GM04504 (cell line): ENCODE data around the gene LMNA.
"Not testable (repeated sequence)": the region's sequence is repeated elsewhere in the genome, so short reads cannot be mapped to it uniquely, and the experiment has no call there.

ENCODE experiments used
- DNase-seq: peaks from one replicate; pipeline ENCODE4 v3.0.0-alpha.2; 2012; ENCODE audit warnings: low read depth

Gene LMNA

GRCh38 chr1:156164125-156164831, 49.8 kb downstream of the LMNA start:
- DNase-seq = no peak

DNA sequence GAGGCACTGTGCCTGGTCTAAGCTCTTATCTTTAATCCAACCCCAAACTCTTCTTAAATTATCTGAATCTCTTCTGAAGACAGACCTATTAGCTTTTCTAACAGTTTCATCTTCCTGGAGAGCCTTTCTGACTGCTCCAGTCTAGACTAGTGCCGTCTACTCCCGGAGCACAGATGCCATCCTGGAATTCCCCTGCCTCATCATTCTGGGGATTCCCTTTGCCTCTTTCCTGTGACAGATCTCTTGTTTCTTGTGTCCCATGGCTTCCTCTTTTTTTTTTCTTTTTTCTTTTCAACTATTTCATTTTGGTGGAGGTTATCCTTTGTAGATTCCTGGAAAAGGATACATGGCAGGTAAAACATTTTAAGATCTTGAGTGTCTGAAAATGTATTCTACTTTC, 50.6 kb downstream of the LMNA start:
- no peak for DNase-seq

- DNase-seq = no peak
Measured at GRCh38 chr1:156167536-156167935, 53.0 kb downstream of the LMNA start.

DNA sequence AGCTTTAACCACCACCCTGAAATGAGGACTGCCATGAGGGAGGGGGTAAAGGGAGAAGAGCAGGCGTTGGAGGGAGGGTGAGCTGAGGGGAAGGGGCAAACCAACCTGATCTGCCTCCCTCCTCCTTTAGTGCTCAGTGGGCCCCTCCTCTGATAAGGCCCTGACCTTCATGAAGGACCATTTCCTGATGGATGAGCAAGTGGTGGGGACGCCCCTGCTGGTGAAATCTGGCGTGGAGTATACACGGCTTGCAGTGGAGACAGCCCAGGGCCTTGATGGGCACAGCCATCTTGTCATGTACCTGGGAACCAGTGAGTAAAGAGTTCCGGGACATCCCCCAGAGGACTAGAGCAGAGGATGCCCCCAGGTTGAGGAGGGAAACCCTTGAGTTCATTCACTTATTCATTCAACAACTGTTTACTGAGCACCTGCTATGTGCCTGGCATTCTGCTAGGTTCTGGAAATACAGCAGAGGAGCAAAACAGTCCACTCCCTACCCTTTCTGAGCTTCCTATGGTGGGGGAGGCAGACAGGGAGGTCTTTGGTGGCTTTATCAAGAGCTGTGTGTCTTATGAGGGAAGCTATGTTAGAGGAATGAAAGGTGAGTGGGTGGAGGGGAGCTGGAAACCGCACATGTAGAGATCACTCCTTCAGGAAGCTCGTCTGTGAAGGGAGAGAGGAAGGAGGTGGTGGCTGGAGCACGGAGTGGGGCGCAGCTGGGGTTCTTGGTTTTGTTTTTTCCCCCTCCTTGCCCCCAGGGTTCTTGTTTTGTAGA, 58.4 kb downstream of the LMNA start:
- no peak for DNase-seq

- DNase-seq = no peak
Measured at GRCh38 chr1:156176610-156177210, 62.2 kb downstream of the LMNA start.

DNA sequence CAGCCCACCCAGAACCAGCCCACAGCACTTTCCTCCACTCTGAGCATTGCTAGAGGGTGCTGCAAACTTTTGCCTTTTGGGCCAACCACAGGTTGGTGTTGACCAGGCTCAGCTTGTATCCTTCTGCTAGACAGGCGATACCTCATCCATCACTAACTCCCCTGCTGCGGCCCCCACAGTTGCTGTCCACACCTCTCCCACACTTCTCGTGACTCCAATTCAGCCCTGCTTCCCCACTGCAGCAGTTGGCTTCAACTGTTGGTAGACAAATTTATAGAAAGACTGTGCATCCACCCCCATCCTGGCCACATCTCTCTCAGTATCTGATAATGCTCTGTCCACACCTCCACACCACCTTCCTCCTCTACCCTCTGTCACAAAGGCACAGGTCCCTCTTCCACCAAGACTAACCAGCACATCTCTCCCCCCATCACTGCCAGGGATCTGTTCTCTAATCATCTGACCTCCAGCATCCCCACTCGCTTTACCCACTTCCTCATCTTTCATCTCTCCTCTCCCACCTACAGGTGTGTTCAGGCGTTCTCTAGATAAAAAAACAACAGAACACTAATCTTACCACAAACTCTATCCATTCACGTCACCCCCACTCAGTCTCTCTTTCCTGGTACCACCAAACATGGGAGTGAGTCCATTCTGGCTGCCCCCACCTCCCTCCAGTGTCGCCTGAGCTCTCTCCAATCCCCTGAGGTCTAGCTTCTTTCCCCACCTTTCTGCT, 63.6 kb downstream of the LMNA start:
- no peak for DNase-seq

DNA sequence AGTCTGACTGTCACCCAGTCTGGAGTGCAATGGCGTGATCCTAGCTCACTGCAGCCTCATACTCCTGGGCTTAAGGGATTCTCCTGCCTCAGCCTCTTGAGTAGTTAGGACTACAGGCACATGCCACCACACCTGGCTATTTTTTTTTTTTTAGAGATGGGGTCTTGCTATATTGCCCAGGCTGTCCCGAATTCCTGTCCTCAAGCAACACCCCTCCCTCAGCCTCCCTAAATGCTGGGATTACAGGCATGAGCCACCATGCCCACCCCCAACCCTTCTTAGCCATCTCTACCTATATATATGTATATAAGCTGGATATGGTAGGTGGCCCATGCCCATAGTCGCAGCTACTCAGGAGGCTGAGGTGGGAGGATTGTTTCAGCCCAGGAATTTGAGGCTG, 66.0 kb downstream of the LMNA start:
- DNase-seq = no peak

GRCh38 chr1:156181391-156181924, 66.9 kb downstream of the LMNA start:
- DNase-seq = not testable (repeated sequence)

GRCh38 chr1:156182010-156182779, 67.7 kb downstream of the LMNA start:
- DNase-seq = not testable (repeated sequence)

DNA sequence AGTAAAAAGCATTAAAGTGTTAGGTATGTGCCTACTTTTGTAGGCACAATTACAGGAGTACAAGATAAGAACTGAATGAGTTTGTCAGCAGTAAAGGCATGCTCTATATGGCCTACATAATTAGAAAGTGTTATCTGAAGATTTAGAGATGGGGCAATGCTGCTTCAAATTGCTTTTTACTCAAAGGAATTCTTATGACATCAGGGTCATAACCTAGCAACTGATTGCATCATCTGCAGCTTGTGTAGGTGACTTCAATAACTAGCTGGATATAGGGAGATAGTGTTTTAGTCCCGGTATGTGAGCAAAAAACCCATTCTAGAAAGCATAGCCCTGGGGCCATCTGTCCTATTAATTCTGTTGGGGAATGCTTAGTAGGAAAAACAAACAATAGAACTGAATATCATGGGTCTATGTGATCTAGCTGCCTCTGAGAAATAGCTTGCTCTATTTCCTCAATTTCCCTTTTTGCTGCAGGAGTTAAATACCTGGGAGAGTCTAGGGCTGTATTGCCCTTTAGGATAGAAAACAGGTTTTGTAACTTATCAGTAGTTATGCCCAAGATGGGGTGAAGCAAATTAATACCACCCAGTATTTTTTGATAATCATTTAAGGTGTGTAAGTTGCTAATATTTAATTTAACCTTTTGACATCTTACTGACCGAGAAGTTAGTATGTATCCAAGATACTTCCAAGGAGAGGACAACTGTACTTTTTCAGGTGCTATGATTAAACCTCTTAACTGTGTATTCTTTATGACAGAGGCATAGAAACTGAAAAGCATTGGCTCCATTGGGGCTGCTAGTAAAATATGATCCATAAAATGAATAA, 72.1 kb downstream of the LMNA start:
- DNase-seq = not testable (repeated sequence)
